ENCODE measurements around the gene CRLF1. TPM values are rescaled to one million over a fixed set of nuclear protein-coding genes. Genes with fewer than 3 reads are reported as not detected.

Gene CRLF1
- total RNA-seq, 1 experiment from 2014 or later = 16.2 TPM

DNA sequence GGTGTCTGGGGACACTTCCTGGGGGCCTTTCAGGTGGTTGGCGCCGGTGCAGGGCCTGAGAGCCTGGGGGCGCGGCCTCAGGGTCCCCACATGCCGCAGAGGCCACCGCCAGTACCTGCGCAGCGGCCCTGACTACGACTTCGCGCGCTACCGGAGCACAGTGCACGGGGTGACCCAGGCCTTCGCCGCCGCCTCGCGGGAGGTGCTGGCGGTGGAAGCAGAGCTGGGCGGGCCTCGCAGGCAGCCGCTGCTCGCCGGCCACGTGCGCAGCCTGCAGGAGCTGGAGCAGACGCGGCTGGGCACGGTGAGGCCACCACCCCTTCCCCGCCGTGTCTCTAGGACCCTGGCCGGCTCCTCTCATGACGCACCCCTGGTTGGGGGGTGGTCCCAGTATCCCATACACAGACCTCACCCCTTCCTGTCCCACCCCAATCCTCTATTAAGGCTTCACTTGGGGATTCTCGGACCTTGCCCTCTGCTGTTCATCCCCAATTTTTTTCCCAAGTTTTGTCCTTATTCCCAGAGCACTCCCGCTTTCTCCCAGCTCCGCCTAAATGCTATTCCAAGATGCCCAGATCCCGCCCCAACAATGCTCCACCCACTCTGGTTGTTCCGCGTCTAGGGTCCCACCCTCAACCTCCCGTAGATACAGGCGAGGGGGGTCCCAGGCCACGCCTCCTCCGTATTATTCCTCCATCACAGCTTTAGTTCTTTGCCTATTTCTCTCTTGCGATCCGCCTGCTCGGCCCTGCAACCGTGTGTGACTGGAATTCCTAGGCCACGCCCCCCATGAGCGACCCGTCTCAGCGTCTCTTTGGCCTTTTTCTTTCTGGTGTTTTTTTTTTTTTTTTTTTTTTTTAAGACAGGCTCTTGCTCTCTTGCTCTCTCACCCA, 17.0 kb downstream of the CRLF1 start:
- peaks cover 4% of the 10 kb centered on the region for H3K27me3 Mint-ChIP-seq (ENCODE audit: low read depth)
- no CpG with 5 or more reads among the region's 52 CpGs for WGBS (ENCODE audit: extremely low coverage, insufficient read length, low lambda C conversion rate)
- H3K27ac ChIP-seq (ENCODE audit: insufficient read length, low read depth, low read length) = peak overlapping the region; percentile 7
- no peak overlapping the region for H4K5ac ChIP-seq (ENCODE audit: insufficient read length, low read depth, low read length)
- H2BK15ac ChIP-seq (ENCODE audit: low read depth, low read length) = no peak overlapping the region
- H4K20me1 ChIP-seq (ENCODE audit: control insufficient read depth, insufficient read depth, insufficient read length) = no peaks in the 10 kb centered on the region
- no peaks in the 10 kb centered on the region; a peak in 1 of 5 replicates for H3K9me3 Mint-ChIP-seq
- H2BK20ac ChIP-seq (ENCODE audit: low read depth, low read length, poor library complexity, severe bottlenecking) = no peak overlapping the region
- peak overlapping the region; percentile 57 for H3K9ac ChIP-seq (ENCODE audit: extremely low read depth, insufficient read length, low read length)
- peak; percentile 93 for DNase-seq
- H3K56ac ChIP-seq (ENCODE audit: insufficient read length, low read depth, low read length) = no peak overlapping the region
- no peak overlapping the region for H2AK5ac ChIP-seq (ENCODE audit: insufficient read length, low read length)
- H3K4me2 ChIP-seq (ENCODE audit: insufficient read depth, insufficient read length, low read length) = peak overlapping the region; percentile 69
- H3K4ac ChIP-seq (ENCODE audit: low read depth, low read length) = no peak overlapping the region; the same call in 1 of the 2 replicates
- no peak overlapping the region for H4K91ac ChIP-seq (ENCODE audit: insufficient read length, low read depth, low read length)
- peak overlapping the region; percentile 98 to 99 (median 98) for H3K27ac Mint-ChIP-seq
- H3K4me3 Mint-ChIP-seq = peak overlapping the region; percentile 77 to 91
- no peak overlapping the region for H2BK5ac ChIP-seq (ENCODE audit: insufficient read length, low read length)
- peaks cover 26% of the 10 kb centered on the region for H3K23me2 ChIP-seq (ENCODE audit: insufficient read length, low read depth, low read length, poor library complexity, severe bottlenecking)
- peak overlapping the region; percentile 88 for H3K14ac ChIP-seq (ENCODE audit: insufficient read depth, low read length)
- H3K9me3 ChIP-seq (ENCODE audit: control insufficient read depth, low read depth, low read length) = no peaks in the 10 kb centered on the region
- H4K8ac ChIP-seq (replicated peaks; ENCODE audit: insufficient read length, low read depth, low read length) = no peak overlapping the region
- no peak overlapping the region for H2BK120ac ChIP-seq (ENCODE audit: low read depth, low read length, poor library complexity, severe bottlenecking)
- no peak overlapping the region for H2BK12ac ChIP-seq (ENCODE audit: insufficient read length, low read depth, low read length)
- no peak overlapping the region for H3K23ac ChIP-seq (ENCODE audit: insufficient read length, low read depth, low read length)
- H2AFZ ChIP-seq (ENCODE audit: low read length) = no peak overlapping the region
- H3K4me1 ChIP-seq (ENCODE audit: insufficient read depth, low read length) = peaks cover 8% of the 10 kb centered on the region; the same call in 1 of the 2 replicates
- H3K4me1 Mint-ChIP-seq = peaks cover 32 to 34% of the 10 kb centered on the region in 2 experiments
- H3K18ac ChIP-seq (ENCODE audit: insufficient read length, low read depth, low read length) = peak overlapping the region; percentile 85
- no peak overlapping the region for H3T11ph ChIP-seq (ENCODE audit: low read length)
- H3K79me1 ChIP-seq (ENCODE audit: insufficient read depth, low read depth, low read length, poor library complexity, severe bottlenecking) = no peaks in the 10 kb centered on the region
- H3K36me3 Mint-ChIP-seq (ENCODE audit: insufficient read depth in 1 of 3, low read depth in 3 of 3) = peaks cover 3 to 16% (median 5%) of the 10 kb centered on the region in 3 experiments; a peak in 6 of 7 replicates
- no peaks in the 10 kb centered on the region for H3K27me3 ChIP-seq (ENCODE audit: insufficient read depth, low read length)
- TF ChIP-seq, protein P1, sequence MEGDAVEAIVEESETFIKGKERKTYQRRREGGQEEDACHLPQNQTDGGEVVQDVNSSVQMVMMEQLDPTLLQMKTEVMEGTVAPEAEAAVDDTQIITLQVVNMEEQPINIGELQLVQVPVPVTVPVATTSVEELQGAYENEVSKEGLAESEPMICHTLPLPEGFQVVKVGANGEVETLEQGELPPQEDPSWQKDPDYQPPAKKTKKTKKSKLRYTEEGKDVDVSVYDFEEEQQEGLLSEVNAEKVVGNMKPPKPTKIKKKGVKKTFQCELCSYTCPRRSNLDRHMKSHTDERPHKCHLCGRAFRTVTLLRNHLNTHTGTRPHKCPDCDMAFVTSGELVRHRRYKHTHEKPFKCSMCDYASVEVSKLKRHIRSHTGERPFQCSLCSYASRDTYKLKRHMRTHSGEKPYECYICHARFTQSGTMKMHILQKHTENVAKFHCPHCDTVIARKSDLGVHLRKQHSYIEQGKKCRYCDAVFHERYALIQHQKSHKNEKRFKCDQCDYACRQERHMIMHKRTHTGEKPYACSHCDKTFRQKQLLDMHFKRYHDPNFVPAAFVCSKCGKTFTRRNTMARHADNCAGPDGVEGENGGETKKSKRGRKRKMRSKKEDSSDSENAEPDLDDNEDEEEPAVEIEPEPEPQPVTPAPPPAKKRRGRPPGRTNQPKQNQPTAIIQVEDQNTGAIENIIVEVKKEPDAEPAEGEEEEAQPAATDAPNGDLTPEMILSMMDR (conservative IDR thresholded peaks at IDR 0.05) = no peak
- no peaks in the 10 kb centered on the region for H3K79me2 ChIP-seq (ENCODE audit: insufficient read depth, low read length)

Data from H9 (cell line).